ENCODE data around the gene ZNF418.
"Not testable (repeated sequence)": the region's sequence is repeated elsewhere in the genome, so short reads cannot be mapped to it uniquely, and the experiment has no call there.

GRCh38 chr19:57873883-57874799 is 61.1 kb downstream of the ZNF418 start:
- TF ChIP-seq CTCF (conservative IDR thresholded peaks at IDR 0.05 in 1 of 2, IDR thresholded peaks at IDR 0.05 in 1 of 2; ENCODE audit: extremely low read depth in 1 of 2, insufficient read depth in 1 of 2, low read depth in 1 of 2, low read length in 2 of 2); EZH2 (IDR thresholded peaks at IDR 0.05; ENCODE audit: borderline replicate concordance, low read length): not testable (repeated sequence)

All from mammary epithelial cell (primary cell).